LNCaP clone FGC (cell line): ENCODE results near the gene CTPS1.

Experiments
- DNase-seq: peaks from one replicate; pipeline ENCODE4 v3.0.0-alpha.2; 2011; ENCODE audit warnings: low read depth
- H3K4me3 ChIP-seq: 2 replicates; pipeline ENCODE4 v1.5.1; 2011; ENCODE audit warnings: mild to moderate bottlenecking, low read depth, low read length, control low read depth
- CTCF ChIP-seq: IDR thresholded peaks from 2 replicates; pipeline ENCODE4 v1.5.1; 2012; ENCODE audit warnings: mild to moderate bottlenecking; ENCODE audit not compliant: control insufficient read depth, insufficient read depth; ENCODE audit errors: extremely low read depth

The CTPS1 gene

GRCh38 chr1:40951943-40952743 lies 27.4 kb upstream of the CTPS1 start:
- DNase-seq = peak; percentile 25
- no peak overlapping the region for H3K4me3 ChIP-seq
- peak; percentile 95 for TF ChIP-seq CTCF

- DNase-seq = no peak
- H3K4me3 ChIP-seq = no peak overlapping the region
- TF ChIP-seq CTCF = no peak
Measured at GRCh38 chr1:40952744-40953315, 26.7 kb upstream of the CTPS1 start.

GRCh38 chr1:40954626-40955025 lies 24.9 kb upstream of the CTPS1 start:
- no peak overlapping the region for H3K4me3 ChIP-seq

GRCh38 chr1:40955266-40955665 lies 24.2 kb upstream of the CTPS1 start:
- DNase-seq = no peak
- no peak overlapping the region for H3K4me3 ChIP-seq
- no peak for TF ChIP-seq CTCF

More at GRCh38 chr1:40954626-40955025, 24.9 kb upstream of the CTPS1 start:
- no peak for DNase-seq
- TF ChIP-seq CTCF = no peak

- no peak overlapping the region for H3K4me3 ChIP-seq
- DNase-seq = no peak
- TF ChIP-seq CTCF = no peak
Measured at GRCh38 chr1:40956407-40956806, 23.1 kb upstream of the CTPS1 start.

- DNase-seq = no peak
- no peak for TF ChIP-seq CTCF
- no peak overlapping the region for H3K4me3 ChIP-seq
Measured at GRCh38 chr1:40958210-40958609, 21.3 kb upstream of the CTPS1 start.

GRCh38 chr1:40965531-40965930 lies 14.0 kb upstream of the CTPS1 start:
- DNase-seq = no peak
- no peak overlapping the region for H3K4me3 ChIP-seq
- no peak for TF ChIP-seq CTCF
